T-helper 1 cell treated with Interleukin-12 subunit alpha and Interleukin-12 subunit beta and Interleukin-4 antibody, amounts not matched to agents 30 ng/mL and 1 ng/mL, for 36 hours (primary cell): ENCODE data around the gene RUNX3. TPM values are rescaled to one million over a fixed set of nuclear protein-coding genes. Genes with fewer than 3 reads are reported as not detected.
"Not testable (repeated sequence)": the region's sequence is repeated elsewhere in the genome, so short reads cannot be mapped to it uniquely, and the experiment has no call there.

ENCODE experiments used
- intact Hi-C: fragments of 100-400 bp; cut with micrococcal nuclease; formaldehyde crosslinking; loops from one replicate; pipeline ENCODE4 v1.15.1; 2024
- total RNA-seq: library from RNA; stranded (reverse); gene quantifications from 2 replicates; pipeline ENCODE4 v1.2.3, GENCODE V29; 2022

Gene RUNX3
- total RNA-seq, 1 donor from 2014 or later, result 179 TPM

DNA sequence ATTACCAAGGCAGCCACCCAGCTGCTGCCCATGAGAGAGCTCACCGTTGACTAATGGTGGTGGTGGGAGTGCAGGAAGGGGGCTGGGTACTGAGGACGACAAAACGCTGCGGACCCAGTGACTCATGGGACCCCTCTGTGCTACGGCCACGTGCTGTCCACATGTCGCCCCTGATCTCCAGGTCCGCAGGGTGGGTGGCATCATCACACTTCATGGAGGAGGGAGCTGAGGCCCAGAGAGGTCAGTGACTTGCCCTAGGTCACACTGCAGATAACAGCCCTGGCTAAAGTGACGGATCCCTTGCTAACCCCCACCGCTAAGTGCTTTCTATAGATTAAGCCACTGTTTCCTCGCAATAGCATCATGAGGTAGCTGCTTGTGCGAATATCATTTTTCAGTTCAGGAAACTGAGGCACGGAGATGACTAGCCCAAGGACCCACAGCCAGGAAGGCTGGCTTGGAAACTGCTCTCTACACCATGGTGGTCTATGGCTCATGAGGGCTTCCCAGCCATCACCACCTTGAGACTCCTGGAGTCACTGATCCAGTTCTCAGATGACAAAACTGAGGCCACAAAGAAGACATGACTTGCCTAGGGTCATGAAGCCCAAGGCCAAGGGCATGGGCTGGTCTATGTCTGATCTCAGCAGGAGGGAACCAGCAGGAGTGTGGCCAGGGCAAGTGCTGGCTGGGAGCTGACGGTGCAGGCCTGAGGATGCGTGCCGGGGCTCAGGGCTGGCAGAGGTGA is 12.6 kb downstream of the RUNX3 start:
- intact Hi-C loops, result no loop called here

DNA sequence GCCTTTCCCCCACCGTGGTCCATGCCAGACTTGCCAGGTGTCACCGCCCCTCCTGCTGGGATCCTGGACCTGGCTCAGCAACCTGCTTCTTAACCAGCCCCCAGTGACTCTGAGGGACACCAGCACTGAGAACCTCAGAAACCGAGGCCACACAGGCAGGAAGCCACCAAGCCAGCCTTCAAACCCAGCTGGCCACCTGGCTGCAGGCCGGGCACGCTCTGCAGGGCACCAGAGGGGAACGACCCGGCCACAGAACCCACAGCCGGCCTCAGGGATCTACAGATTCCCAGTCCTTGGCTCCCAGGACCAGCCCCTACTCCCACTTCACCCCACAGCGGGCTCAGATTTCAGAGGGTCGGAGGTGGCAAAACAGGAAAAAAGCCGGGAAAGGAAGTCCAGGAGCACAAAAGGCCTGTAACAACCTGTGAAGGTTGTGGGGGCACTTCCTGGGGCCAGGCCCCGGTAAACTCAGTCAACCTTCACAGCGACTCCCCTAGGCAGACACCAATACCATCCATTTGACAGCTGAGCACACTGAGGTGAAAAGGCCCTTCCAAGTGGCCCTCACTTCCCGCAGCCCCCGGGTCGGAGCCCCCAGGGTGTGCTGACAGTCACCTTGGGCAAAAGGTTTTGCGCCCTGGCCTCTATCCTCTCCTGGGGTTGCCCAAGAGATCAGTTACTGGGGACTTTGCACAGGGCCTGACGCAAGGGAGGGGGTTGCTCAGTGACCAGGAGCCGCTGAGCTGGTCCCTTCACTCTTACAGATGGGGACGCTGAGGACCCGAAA is 14.1 kb downstream of the RUNX3 start:
- intact Hi-C loops, result no loop called here

DNA sequence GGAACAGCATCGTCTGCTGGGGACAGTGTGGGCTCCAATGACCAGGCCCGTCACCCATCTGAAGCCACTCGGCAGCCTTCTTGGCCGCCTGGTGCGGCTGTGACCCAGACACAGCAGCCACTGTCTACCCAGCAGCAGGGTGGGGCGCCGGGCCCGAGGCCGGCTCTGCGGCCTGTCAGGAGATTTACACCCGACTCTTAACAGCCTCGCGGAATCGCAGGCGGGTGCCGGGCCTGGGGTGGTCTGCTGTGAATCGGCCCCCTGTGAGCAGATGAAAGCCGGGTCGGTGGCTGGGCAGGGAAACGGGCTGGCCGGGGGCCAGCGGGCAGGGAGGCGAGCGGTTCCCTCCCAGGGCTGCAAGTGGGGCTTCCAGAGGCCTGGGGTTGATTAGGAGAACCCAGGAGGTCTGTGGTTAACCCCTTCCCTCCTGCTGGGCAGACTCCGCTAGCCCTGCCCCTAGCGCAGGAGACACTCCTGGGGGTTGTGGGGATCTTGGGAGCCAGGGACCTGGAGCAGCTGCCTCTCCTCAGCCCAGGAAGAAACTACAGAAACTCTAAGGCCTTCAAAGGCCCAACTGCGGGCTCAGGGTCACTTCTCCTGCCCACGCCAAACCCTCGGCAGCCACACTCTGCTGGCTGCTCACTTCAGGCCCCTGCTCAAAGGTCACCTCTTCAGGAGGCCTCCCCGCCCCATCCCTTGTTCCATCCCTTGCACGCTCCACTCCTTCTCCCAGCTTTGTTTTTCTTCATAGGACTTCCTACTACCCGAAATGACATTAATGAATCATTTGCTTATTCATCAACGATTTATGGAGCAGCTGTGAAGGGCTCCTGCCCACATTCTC is 15.6 kb downstream of the RUNX3 start:
- intact Hi-C loops, result no loop called here

DNA sequence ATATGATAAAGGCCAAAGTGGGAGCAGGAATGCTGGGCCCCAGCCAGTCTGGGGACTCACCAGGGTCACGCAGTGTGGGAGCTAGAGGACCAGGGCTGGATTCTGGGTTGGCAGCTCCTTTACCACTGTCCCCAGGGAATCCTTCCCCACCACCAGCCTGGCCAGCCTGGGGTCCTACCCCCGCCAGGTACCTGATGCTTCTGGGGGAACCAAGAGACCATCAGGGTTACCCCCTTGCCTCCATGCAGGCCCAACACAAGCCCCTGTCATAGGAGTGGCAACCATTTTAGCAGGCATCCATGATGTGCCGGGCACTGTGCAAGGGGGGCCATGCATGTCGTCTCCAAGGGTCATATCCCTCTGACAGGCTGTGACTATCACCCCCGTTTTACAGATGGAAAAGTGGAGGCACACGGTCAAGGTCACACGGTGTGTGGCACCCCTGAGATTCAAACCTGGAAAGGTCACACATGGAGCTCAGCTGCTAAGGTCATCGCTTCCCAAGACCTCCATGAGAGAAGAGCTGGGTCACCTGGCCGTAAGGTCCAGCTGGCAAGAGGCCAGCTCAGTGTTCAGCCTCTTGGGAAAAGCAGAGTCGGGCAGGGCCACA is 16.4 kb downstream of the RUNX3 start:
- intact Hi-C loops, result no loop called here

DNA sequence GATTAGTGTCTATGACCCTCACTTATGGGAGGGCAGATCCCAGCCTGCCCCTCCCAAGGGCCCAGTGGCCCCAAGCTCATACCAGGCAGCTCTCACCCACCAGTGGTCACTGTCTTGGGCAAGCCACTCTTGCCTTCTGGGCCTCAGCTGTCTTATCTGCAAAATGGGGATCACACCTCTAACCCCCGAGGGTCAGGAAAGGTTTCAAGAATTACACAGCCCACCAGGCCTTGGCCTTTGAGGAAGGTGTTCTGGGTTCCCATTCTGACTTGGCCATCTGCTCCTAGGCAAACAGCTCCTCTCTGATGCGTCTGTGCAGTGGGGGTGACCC is 16.8 kb downstream of the RUNX3 start:
- intact Hi-C loops, result no loop called here

DNA sequence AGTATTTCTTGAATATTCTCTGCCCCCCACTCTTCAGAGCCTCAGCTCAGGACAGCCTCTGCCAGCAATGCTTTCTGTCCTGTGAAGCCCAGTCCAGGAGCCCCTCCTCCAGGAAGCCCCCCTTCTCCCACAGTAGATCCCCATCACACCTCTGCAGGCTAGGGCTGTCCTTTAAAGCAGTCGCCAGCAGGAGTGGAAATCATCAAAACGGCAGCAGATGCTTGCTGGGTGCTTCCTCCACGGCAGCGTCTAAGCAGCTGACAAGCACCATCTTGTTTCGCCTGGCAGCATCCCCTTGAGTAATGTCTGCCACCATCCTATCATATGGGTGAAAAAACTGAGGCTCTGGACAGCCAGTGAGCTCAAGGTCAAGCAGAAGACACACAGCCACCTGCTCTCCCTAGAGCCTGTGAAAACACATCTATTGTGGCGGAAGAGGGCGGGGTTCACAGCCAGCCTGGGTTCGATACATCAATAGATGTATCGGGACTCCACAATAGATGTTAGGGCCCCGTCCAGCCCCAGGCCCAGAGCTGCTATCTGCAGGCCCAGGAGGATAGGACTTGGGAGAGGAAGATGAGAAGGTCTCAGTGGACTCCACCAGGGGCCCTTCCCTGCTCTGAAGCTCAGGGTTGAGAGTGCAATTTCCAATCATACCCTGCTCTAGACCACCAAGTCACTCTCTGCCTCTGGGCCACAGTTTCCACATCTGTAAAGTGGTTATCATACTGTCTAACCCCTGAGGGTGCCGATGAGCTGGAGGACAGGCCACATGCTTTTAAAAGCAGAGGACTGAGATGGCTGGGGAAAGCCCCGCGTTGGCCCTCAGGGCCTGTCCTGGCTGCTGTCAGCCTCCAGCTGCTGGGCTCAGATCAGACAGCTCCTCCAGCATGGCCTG is 17.5 kb downstream of the RUNX3 start:
- intact Hi-C loops, result no loop called here

DNA sequence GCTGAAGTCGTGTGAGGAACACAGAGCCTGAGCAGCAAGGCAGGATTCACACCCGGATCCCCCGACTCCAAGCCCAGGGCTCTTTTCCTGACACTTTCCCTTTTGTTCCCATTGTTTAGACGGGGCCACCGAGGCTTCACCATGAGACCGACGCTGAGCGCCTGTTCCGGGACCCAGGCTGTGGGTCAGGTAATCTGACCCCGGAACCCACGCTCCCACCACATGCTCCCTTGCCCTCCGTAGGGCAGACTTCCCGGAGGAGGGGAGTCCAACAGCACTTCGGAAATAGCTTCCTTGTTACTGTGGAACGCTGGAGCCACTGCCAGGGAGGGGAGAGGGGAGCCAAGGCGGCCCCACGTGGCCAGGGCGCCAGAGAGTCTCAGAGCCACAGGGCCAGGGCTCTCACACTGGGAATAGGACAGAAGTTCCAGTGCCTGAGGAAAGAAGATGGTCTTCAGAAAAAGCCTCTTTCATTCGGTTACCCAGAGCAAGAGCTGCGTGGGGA is 18.4 kb downstream of the RUNX3 start:
- intact Hi-C loops, result loop anchor here (1.0 kb wide), 1 partner anchor 14 kb away; no protein-coding TSS in a partner anchor

DNA sequence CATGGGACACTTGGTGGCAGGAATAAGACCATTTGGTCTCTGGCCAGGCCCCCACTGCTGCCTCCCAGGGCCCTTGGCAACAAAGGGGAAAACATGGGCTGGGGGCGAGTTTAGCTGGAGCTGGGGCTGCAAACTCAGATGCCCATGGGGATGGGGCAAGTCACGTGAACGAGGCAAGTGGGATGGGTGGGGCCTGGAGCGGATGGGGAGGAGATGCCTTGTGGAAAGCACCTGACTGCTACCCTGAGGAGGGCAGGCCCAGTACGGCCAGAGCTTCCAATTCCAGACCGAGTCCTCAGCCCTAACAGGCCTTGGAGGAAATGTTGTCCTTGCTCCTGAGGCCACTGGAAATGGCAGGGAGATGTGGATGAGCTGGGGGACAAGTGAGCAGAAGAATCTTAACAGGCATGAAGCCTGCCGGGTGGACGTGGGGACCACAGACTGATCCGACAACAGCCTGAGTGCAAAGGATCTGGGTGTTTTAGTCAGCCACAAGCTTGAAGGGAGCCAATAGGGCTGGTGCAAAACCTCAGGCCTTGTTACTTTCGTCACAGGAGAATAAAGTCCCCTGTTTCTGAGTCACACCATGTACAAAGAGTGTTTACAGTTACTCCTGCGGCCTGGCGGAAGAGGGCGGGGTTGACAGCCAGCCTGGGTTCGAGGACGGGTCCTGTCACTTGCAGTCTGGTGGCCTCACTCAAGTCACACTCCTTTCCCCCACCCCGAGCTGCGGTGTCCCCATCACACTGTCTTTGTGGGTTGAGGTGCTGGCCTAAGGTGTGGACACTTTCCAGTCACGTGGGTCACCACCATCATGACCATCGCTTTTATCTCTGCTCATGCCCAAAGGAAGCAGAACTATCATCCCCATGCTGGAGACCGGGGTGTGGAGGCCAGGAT is 19.1 kb downstream of the RUNX3 start:
- intact Hi-C loops, result loop anchor here (1.0 kb wide), 1 partner anchor 14 kb away; no protein-coding TSS in a partner anchor

DNA sequence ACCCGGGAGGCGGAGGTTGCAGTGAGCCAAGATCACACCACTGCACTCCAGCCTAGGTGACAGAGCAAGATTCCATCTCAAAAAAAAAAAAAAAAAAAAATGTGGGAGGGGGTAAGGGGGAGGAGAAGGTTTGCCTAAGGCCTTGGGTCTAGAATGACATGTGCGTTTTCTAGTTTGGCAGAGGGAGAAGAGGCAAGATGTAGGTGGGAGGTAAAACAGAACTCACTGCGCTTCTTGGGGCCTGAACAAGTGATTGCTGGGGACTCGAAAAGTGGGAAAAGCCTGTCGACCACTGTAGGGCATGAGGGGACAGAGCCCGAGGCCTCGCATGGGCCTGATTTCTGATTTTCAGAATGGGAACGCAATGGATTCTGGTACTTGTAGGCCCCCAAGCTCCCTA is 19.9 kb downstream of the RUNX3 start:
- intact Hi-C loops, result no loop called here

DNA sequence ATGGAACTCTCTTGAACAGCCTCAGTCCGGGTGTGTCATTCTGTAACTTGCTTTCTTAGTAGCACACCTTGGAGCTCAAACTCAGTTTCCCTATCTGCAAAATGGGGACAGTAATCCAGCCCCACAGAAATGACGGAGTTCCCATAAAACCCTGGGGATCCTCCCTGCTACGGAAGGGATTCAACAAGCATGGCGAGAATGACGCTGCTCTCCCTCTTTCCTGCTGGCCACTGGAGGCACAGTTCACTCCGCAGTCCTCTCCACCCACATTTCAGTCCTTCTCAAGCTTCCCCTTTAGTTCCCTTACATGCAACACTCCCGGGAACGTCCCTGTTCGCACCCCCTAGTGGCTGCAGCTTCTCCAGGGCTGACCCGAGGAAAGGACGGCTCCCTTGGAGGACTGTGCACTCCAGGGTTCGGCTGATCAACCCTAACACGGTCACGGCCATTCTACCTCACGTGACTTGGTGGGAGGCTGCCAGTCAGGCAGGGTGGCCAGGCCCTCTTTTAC is 20.6 kb downstream of the RUNX3 start:
- intact Hi-C loops, result no loop called here

DNA sequence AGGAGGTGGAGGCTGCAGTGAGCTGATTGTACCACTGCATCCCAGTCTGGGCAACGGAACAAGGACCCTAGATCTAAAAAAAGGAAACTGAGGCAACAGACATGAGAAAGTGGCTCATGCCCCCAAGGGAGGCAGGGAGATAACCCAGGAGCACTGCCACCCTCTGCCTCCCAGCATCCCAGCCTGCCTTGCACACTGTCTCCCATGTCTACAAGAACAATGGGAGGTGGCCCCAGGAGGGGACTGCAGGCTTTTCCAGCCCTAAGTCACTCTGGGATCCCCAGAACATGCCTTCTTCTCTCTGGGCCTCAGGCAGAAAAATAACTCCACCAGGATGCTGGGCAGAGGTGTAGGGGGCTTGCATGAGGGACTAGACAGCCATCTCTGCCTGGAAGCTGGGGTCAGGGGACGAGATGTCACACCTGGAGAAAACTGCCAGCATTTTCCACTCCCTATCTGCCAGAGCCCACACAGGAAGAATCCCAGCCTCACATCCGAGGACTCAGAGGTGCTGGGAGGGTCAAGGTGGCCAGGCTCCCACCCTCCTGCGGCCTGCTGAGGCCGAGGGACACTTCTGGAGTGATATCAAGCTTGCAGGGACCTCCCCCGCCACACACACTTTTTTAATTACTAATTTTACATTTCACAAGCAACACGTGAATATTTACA is 21.4 kb downstream of the RUNX3 start:
- intact Hi-C loops, result no loop called here

DNA sequence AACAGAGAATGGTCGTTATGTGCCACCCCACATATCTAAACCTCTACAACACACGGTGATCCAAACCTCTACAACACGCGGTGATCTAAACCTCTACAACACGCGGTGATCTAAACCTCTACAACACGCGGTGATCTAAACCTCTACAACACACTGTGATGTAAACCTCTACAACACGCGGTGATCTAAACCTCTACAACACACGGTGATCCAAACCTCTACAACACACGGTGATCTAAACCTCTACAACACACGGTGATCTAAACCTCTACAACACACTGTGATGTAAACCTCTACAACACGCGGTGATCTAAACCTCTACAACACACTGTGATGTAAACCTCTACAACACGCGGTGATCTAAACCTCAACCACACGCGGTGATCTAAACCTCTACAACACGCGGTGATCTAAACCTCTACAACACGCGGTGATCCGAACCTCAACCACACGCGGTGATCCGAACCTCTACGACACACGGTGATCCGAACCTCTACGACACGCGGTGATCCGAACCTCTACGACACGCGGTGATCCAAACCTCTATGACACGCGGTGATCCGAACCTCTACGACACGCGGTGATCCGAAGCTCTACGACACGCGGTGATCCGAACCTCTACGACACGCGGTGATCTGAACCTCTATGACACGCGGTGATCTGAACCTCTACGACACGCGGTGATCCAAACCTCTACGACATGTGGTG is 22.3 kb downstream of the RUNX3 start:
- intact Hi-C loops, result not testable (repeated sequence)

DNA sequence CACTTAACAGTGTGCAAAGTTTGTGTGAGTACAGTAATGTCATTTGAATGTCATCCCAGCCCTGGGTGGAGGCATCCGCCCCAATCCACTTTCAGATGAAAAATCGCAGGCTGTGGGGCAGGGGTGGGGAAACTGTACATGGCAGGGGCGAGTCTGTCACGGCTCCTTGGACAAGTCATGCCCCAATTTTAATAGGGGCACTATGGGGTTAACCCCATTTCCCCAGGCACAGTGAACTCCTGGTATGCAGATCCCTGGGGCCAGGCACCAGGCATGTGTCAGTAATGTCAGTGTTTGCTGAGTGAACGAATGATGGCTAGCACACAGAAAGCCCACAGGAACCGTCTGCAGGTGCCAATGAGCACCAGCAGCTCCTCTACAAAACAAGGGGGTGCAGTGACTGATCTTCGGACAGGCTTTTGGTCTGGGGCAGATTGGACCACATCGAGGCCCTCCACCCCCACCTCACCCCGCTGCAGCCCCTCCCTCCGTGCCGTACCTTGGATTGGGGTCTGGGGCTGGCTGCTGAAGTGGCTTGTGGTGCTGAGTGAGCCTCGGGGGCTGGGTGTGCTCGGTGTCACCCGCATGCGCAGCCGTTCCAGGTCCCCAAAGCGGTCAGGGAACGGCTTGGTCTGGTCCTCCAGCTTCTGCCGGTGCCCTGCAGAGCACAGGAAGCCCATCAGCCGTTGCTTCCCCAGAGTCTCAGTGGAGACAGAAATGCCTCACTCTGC is 23.2 kb downstream of the RUNX3 start:
- intact Hi-C loops, result no loop called here

DNA sequence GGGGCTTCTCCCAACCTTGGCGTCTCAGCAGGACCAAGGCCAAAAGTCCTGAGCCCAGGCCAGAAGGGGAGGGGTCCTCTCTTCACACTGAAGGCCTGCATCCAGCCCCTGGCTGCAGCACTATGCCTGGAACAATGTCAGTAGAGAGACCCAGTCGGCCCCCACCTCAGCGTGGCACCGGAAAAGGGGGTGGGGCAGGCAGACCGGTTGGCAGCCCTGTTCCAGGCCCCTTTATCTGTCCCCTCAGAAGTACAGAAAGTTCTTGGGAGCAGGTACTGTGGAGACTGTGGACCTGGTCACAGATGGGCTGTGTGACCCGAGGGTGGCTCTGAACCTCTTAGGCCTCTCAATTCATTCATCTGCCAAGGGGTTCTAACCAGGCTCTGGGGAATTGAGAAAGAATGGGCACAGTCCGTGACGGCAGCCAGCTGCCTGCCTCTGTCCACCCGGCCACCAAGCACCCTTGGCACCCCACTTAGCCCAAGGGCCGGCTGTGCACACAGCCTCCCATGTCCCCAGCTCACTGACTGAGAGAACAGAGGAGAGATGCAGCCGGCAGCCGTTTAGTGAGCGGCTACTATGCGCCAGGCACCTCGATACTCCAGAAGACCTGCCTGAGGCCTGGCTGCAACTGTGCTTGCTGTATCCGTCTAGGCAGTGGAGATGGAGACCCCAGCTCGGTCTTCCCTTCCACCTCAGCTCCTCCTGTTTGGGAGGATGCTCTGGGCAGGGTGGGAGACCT is 23.9 kb downstream of the RUNX3 start:
- intact Hi-C loops, result no loop called here

DNA sequence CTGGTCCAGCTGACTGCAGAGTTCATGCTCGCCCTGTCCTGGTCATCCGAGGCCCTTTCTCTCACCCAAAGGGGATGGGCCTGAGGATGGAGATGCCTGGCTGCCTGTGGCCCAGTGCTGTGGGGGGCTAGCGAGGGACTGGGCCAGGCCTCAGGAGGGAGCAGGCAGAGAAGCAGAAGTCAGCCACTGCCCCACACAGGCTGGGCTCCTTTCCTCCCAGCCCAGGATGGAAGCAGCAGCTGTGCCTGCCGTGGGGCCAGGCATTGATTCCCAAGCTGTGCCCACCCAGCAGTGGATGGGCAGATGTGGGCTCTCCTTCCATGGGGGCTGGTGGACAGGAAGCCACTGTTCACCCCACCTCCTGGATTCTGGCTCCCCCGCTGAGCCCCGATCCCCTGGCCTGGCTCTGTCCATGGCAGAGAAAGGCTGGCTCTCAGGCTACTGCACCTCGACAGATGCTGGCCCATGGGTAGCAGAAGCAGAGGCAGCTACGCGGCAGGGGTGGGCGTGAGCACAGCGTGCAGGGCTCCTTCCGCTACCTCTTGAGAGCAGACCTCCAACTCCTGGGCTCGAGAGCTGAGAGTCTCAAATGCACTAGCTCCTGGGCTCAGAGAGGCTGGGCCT is 24.6 kb downstream of the RUNX3 start:
- intact Hi-C loops, result no loop called here
